Thyroid gland (tissue), 4 donors: ENCODE data around the gene PER3.

Experiments used
- POLR2A ChIP-seq, 2 donors: fragments of 450-650 bp; IDR thresholded peaks; one replicate each; pipeline ENCODE4 v1.6.1; 2017; ENCODE audit warnings: antibody characterized with exemption in 2 of 2, mild to moderate bottlenecking in 2 of 2, moderate library complexity in 1 of 2
- TF ChIP-seq, protein P1 (sequence below), 6 experiments: fragments of 200-600 bp in 3 of 6; fragments of 450-650 bp in 3 of 6; sonication (generic) in 3 of 6; IDR thresholded peaks; one replicate each; pipeline ENCODE4 v1.5.1; 2016 to 2019; ENCODE audit warnings: antibody characterized with exemption in 6 of 6, mild to moderate bottlenecking in 2 of 6, inconsistent platforms in 1 of 6, moderate library complexity in 1 of 6

DNA sequence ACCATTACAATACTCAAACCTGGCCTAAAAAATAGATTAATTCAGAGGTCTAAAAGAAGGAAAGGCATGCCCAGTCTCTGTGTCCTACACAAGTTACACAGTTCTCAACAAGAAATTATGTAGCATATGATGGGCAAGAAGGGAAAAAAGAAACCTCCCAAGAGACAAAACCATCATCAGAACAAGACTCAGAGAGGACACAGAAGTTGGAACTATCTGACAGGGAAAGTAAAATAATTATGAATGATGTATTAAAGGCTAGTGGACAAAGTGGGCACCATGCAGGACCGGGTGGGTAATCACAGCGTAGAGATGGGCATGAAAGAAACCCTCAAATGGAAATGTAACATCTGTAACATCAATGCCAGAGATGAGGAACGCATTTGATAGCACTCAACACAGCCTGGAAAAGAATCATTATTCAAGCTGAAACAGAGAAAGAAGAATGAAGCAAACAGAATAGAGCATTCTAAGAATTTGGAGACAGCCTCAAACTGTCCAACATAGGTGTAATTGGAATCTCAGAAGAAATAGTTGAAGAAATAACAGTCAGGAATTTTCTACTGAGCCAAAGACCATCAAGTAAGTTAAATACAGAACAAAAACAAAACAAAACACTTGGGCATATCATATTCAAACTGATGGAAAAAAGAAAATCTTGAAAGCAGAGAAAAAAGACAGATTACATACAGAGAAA, 29.7 kb downstream of the PER3 start:
- TF ChIP-seq, protein P1, sequence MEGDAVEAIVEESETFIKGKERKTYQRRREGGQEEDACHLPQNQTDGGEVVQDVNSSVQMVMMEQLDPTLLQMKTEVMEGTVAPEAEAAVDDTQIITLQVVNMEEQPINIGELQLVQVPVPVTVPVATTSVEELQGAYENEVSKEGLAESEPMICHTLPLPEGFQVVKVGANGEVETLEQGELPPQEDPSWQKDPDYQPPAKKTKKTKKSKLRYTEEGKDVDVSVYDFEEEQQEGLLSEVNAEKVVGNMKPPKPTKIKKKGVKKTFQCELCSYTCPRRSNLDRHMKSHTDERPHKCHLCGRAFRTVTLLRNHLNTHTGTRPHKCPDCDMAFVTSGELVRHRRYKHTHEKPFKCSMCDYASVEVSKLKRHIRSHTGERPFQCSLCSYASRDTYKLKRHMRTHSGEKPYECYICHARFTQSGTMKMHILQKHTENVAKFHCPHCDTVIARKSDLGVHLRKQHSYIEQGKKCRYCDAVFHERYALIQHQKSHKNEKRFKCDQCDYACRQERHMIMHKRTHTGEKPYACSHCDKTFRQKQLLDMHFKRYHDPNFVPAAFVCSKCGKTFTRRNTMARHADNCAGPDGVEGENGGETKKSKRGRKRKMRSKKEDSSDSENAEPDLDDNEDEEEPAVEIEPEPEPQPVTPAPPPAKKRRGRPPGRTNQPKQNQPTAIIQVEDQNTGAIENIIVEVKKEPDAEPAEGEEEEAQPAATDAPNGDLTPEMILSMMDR (IDR thresholded peaks at IDR 0.05) = no peak
- TF ChIP-seq POLR2A (IDR thresholded peaks at IDR 0.05) = no peak
